Endothelial cell of umbilical vein (primary cell): ENCODE results near the gene FBLN2. TPM values are rescaled to one million over a fixed set of nuclear protein-coding genes. Genes with fewer than 3 reads are reported as not detected.
"Not testable (repeated sequence)": the region's sequence is repeated elsewhere in the genome, so short reads cannot be mapped to it uniquely, and the experiment has no call there.

Experiments
- Bru-seq: library from RNA; stranded (reverse); fragments of 400-500 nt; gene quantifications from one replicate; lab custom pipeline; 2021; lab: Mats Ljungman, UMichigan
- BruChase-seq, 2 experiments: library from RNA; stranded (reverse); fragments of 400-500 nt; gene quantifications; one replicate each; lab custom pipeline; 2021; lab: Mats Ljungman, UMichigan
- BruUV-seq: library from RNA; stranded (reverse); fragments of 400-500 nt; replicated peaks from 2 replicates; lab custom pipeline; 2021; lab: Mats Ljungman, UMichigan
- CTCF ChIA-PET: fragments of 300-600, 350-600 bp; sonication (Branson Sonifier 250); formaldehyde crosslinking; loops from one replicate; lab custom pipeline; 2021; ENCODE audit warnings: antibody characterized with exemption, inconsistent platforms; lab: Charles Lee
- POLR2A ChIA-PET: fragments of 300-600, 350-600 bp; sonication (Branson Sonifier 250); formaldehyde crosslinking; loops from one replicate; lab custom pipeline; 2021; ENCODE audit warnings: antibody characterized with exemption, inconsistent platforms; lab: Charles Lee
- DNase-seq: peaks from one replicate; pipeline ENCODE4 v3.0.0-alpha.2; 2011; ENCODE audit warnings: low read depth, low spot score
- FAIRE-seq: peaks from 2 replicates; lab custom pipeline; 2011; peaks lifted over from hg19 to GRCh38; lab: Jason Lieb, UNC
- H2AFZ ChIP-seq: 2 replicates; pipeline ENCODE4 v1.6.0; 2012; ENCODE audit warnings: low read depth, low read length, control low read depth, inconsistent platforms
- H3K27ac ChIP-seq: 2 replicates; pipeline ENCODE4 v1.5.1; 2011; ENCODE audit warnings: low read depth, mild to moderate bottlenecking, control low read depth, low read length, moderate library complexity; ENCODE audit not compliant: insufficient read depth
- H3K27me3 ChIP-seq, 2 experiments: 2 replicates each; pipeline versions ENCODE4 v1.6.0 to v1.6.1; 2011; ENCODE audit warnings: low read length in 2 of 2, mixed read lengths in 1 of 2; ENCODE audit not compliant: control insufficient read depth in 2 of 2, insufficient read depth in 2 of 2
- H3K36me3 ChIP-seq, 2 experiments: 2 replicates in 1 of 2; 3 replicates in 1 of 2; pipeline ENCODE4 v1.5.1; 2011; ENCODE audit warnings: low read length in 2 of 2, mild to moderate bottlenecking in 1 of 2, moderate library complexity in 1 of 2; ENCODE audit not compliant: control insufficient read depth in 2 of 2, insufficient read depth in 2 of 2; ENCODE audit errors: extremely low read depth in 1 of 2
- H3K4me1 ChIP-seq: 3 replicates; pipeline ENCODE4 v1.5.1; 2011; ENCODE audit warnings: mild to moderate bottlenecking, low read length; ENCODE audit not compliant: control insufficient read depth, insufficient read depth; ENCODE audit errors: extremely low read depth
- H3K4me2 ChIP-seq: 2 replicates; pipeline ENCODE4 v1.6.1; 2011; ENCODE audit warnings: low read length, control low read depth, mixed read lengths; ENCODE audit not compliant: insufficient read depth
- H3K4me3 ChIP-seq, 3 experiments: fragments of 200-600 bp in 1 of 3; sonication (generic), shearing (Covaris generic) in 1 of 3; replicated peaks in 1 of 3; 2 replicates each; pipeline ENCODE4 v1.5.1; 2011 to 2016; ENCODE audit warnings: control low read depth in 3 of 3, low read length in 3 of 3, mild to moderate bottlenecking in 2 of 3, inconsistent platforms in 1 of 3, low read depth in 1 of 3, moderate library complexity in 1 of 3; ENCODE audit not compliant: insufficient read depth in 1 of 3
- H3K79me2 ChIP-seq: 2 replicates; pipeline ENCODE4 v1.6.0; 2012; ENCODE audit warnings: low read length, inconsistent platforms; ENCODE audit not compliant: control insufficient read depth, insufficient read depth
- H3K9ac ChIP-seq: replicated peaks from 2 replicates; pipeline ENCODE3; 2011; ENCODE audit warnings: low read length, control low read depth; ENCODE audit not compliant: insufficient read depth; ENCODE audit errors: extremely low read depth
- H3K9me1 ChIP-seq: replicated peaks from 3 replicates; pipeline ENCODE4 v1.6.0; 2011; ENCODE audit warnings: mild to moderate bottlenecking, low read length; ENCODE audit not compliant: control insufficient read depth, insufficient read depth; ENCODE audit errors: extremely low read depth
- H3K9me3 ChIP-seq: replicated peaks from 2 replicates; pipeline ENCODE4 v1.5.1; 2012; ENCODE audit warnings: low read length, inconsistent platforms; ENCODE audit not compliant: control insufficient read depth, insufficient read depth
- H4K20me1 ChIP-seq: replicated peaks from 2 replicates; pipeline ENCODE3; 2011; ENCODE audit warnings: mild to moderate bottlenecking, low read length; ENCODE audit not compliant: control insufficient read depth, insufficient read depth; ENCODE audit errors: extremely low read depth
- EZH2 ChIP-seq: IDR thresholded peaks from 2 replicates; pipeline ENCODE4 v1.6.1; 2012; ENCODE audit warnings: borderline replicate concordance, low read depth, mild to moderate bottlenecking, moderate library complexity, low read length, inconsistent platforms; ENCODE audit not compliant: severe bottlenecking
- POLR2AphosphoS5 ChIP-seq: IDR thresholded peaks from 2 replicates; pipeline ENCODE4 v1.6.1; 2012; ENCODE audit warnings: low read depth, mild to moderate bottlenecking, control low read depth, low read length, moderate library complexity; ENCODE audit not compliant: insufficient read depth
- dilution Hi-C: fragments of 300-500 bp; cut with MboI; formaldehyde crosslinking; loops from one replicate; pipeline ENCODE4 v1.15.0; 2019; ENCODE audit warnings: low sequenced_read_pairs; ENCODE audit not compliant: extremely low pct_ligation_motif_present
- intact Hi-C: fragments of 100-400 bp; cut with micrococcal nuclease; formaldehyde crosslinking; loops from one replicate; pipeline ENCODE4 v1.10.0; 2022
- long read RNA-seq: library from polyadenylated mRNA; stranded (forward); transcript quantifications from one replicate; pipeline ENCODE4 v2.0.0, GENCODE V29; 2021
- polyA minus RNA-seq, 3 experiments: library from RNA; depleted of rRNA, polyadenylated mRNA; stranded (reverse); fragments of >200 nt; gene quantifications; 1 replicate in 1 of 3; 2 replicates in 2 of 3; pipeline ENCODE4 v1.2.3, GENCODE V29; 2011
- polyA plus RNA-seq, 4 experiments: library from polyadenylated mRNA; depleted of rRNA in 3 of 4; stranded (reverse) in 3 of 4; unstranded in 1 of 4; fragments of >200 nt; gene quantifications; 2 replicates each; pipeline versions ENCODE4 v1.2.1 to v1.2.3, GENCODE V29; 2011 to 2012; ENCODE audit warnings: missing spikeins in 1 of 4
- total RNA-seq: library from RNA; stranded (reverse); gene quantifications from 2 replicates; pipeline ENCODE4 v1.2.3, GENCODE V29; 2021

The FBLN2 gene
- total RNA-seq (0.07 and 1.4 TPM in 2 replicates), polyA plus RNA-seq (1.9 and 2.3 TPM in 2 replicates), polyA minus RNA-seq (0.68 and 0.91 TPM in 2 replicates), Bru-seq, nascent RNA (percentile 11 among the genes with signal in this experiment), BruChase-seq, experiment 1, labeled RNA remaining after a 6-hour chase (percentile 1 among the genes with signal in this experiment), BruChase-seq, experiment 2, labeled RNA remaining after a 2-hour chase (percentile 1 among the genes with signal in this experiment)
- polyA plus RNA-seq (2011; cell fraction: cytosol; rRNA removed), result 0.65 and 1.4 TPM in 2 replicates
- polyA plus RNA-seq (2011; cell fraction: nucleus; rRNA removed), result 0.61 and 1.0 TPM in 2 replicates
- polyA plus RNA-seq (2012), result 0.23 and 0.85 TPM in 2 replicates
- polyA minus RNA-seq (2011; cell fraction: cytosol; rRNA and poly(A)+ RNA removed), result not detected
- 0.14 and 0.67 TPM in 2 replicates for polyA minus RNA-seq (2011; cell fraction: nucleus; rRNA and poly(A)+ RNA removed)
- long read RNA-seq, result 0 reads

GRCh38 chr3:13548696-13549622 lies at the start of gene FBLN2:
FBLN2 (plus strand) TSS chr3:13549125; CDS start chr3:13570356, 21,231 bp downstream.
- H3K79me2 ChIP-seq, result no peaks in the 10 kb centered on the region
- POLR2A ChIA-PET, result no interaction called here
- H3K27ac ChIP-seq, result no peak within 1 kb of the TSS
- H3K4me1 ChIP-seq, result peaks cover 5% of the 10 kb centered on the region
- no peaks in the 10 kb centered on the region for H3K9me1 ChIP-seq
- DNase-seq, result no peak
- CTCF ChIA-PET, result interaction anchor here (3.3 kb wide), 1 partner anchor 100 kb away, joined by 23 read pairs; no protein-coding TSS in a partner anchor
- intact Hi-C loops (no loop called here), dilution Hi-C loops (no loop called here)
- no peak within 1 kb of the TSS for H3K4me3 ChIP-seq
- peaks cover 6 to 8% of the 10 kb centered on the region in 2 experiments for H3K27me3 ChIP-seq
- peak within 1 kb of the TSS; percentile 40 for H2AFZ ChIP-seq
- no peaks in the 10 kb centered on the region for H3K36me3 ChIP-seq
- no peak within 1 kb of the TSS for H3K9ac ChIP-seq
- no peak within 1 kb of the TSS for H3K4me2 ChIP-seq
- no peaks in the 10 kb centered on the region for H3K9me3 ChIP-seq
- no peak for FAIRE-seq
- BruUV-seq, result no TSS peak
- TF ChIP-seq EZH2, result peak; percentile 45
- TF ChIP-seq POLR2AphosphoS5, result no peak
- no peaks in the 10 kb centered on the region for H4K20me1 ChIP-seq

GRCh38 chr3:13499246-13499645 lies 49.7 kb upstream of the FBLN2 start:
- H3K27ac ChIP-seq, H3K27me3 ChIP-seq, DNase-seq, H3K79me2 ChIP-seq, H3K4me3 ChIP-seq, H3K9ac ChIP-seq, intact Hi-C loops, H3K36me3 ChIP-seq, FAIRE-seq, dilution Hi-C loops, H2AFZ ChIP-seq, H3K9me3 ChIP-seq, BruUV-seq, H3K9me1 ChIP-seq, H3K4me2 ChIP-seq, POLR2A ChIA-PET, H4K20me1 ChIP-seq, H3K4me1 ChIP-seq: not testable (repeated sequence)
- CTCF ChIA-PET, result interaction anchor here (0.6 to 10.7 kb wide), 7 partner anchors 8 to 159 kb away, joined by 3 to 746 read pairs (median 4); no protein-coding TSS in a partner anchor
